Keratinocyte (primary cell): Measurements from ENCODE around the gene SORBS2. TPM values are rescaled to one million over a fixed set of nuclear protein-coding genes. Genes with fewer than 3 reads are reported as not detected.

Experiments
- DNase-seq: peaks from one replicate; pipeline ENCODE4 v3.0.0-alpha.2; 2011; ENCODE audit warnings: low read depth, missing footprints, low spot score
- FAIRE-seq: peaks from 2 replicates; lab custom pipeline; 2011; peaks lifted over from hg19 to GRCh38; lab: Jason Lieb, UNC
- H2AFZ ChIP-seq: 2 replicates; pipeline ENCODE4 v1.6.0; 2012; ENCODE audit warnings: low read length, control low read depth, inconsistent platforms; ENCODE audit not compliant: control insufficient read depth
- H3K27ac ChIP-seq: 2 replicates; pipeline ENCODE4 v1.5.1; 2011; ENCODE audit warnings: low read length; ENCODE audit not compliant: control insufficient read depth, insufficient read depth
- H3K27me3 ChIP-seq: 3 replicates; pipeline ENCODE4 v1.6.0; 2011; ENCODE audit warnings: low read length; ENCODE audit not compliant: control insufficient read depth, insufficient read depth; ENCODE audit errors: extremely low read depth
- H3K36me3 ChIP-seq, 2 experiments: 2 replicates in 1 of 2; 3 replicates in 1 of 2; pipeline ENCODE4 v1.5.1; 2011; ENCODE audit warnings: low read length in 2 of 2, mild to moderate bottlenecking in 1 of 2; ENCODE audit not compliant: control insufficient read depth in 2 of 2, insufficient read depth in 2 of 2; ENCODE audit errors: extremely low read depth in 1 of 2
- H3K4me1 ChIP-seq: 3 replicates; pipeline ENCODE4 v1.5.1; 2011; ENCODE audit warnings: low read length; ENCODE audit not compliant: control insufficient read depth, insufficient read depth; ENCODE audit errors: extremely low read depth
- H3K4me2 ChIP-seq: 3 replicates; pipeline ENCODE4 v1.6.0; 2011; ENCODE audit warnings: low read depth, low read length; ENCODE audit not compliant: control insufficient read depth, insufficient read depth; ENCODE audit errors: extremely low read depth
- H3K4me3 ChIP-seq, 3 experiments: fragments of 200-600 bp in 1 of 3; sonication (generic) in 1 of 3; 2 replicates in 2 of 3; 3 replicates in 1 of 3; pipeline ENCODE4 v1.5.1; 2011 to 2016; ENCODE audit warnings: low read length in 3 of 3, mild to moderate bottlenecking in 3 of 3, control low read depth in 2 of 3, inconsistent platforms in 1 of 3, low read depth in 1 of 3, mixed read lengths in 1 of 3, mixed run types in 1 of 3, moderate library complexity in 1 of 3; ENCODE audit not compliant: control insufficient read depth in 2 of 3, insufficient read depth in 2 of 3; ENCODE audit errors: extremely low read depth in 1 of 3
- H3K79me2 ChIP-seq: 2 replicates; pipeline ENCODE4 v1.6.0; 2012; ENCODE audit warnings: low read length; ENCODE audit not compliant: control insufficient read depth, insufficient read depth
- H3K9ac ChIP-seq: 3 replicates; pipeline ENCODE4 v1.6.0; 2011; ENCODE audit warnings: low read length; ENCODE audit not compliant: control insufficient read depth, insufficient read depth; ENCODE audit errors: extremely low read depth
- H3K9me1 ChIP-seq: 3 replicates; pipeline ENCODE4 v1.6.0; 2011; ENCODE audit warnings: low read length; ENCODE audit not compliant: control insufficient read depth, insufficient read depth; ENCODE audit errors: extremely low read depth
- H3K9me3 ChIP-seq: 2 replicates; pipeline ENCODE4 v1.5.1; 2012; ENCODE audit warnings: low read depth, low read length; ENCODE audit not compliant: control insufficient read depth
- H4K20me1 ChIP-seq: 3 replicates; pipeline ENCODE4 v1.6.0; 2011; ENCODE audit warnings: low read length; ENCODE audit not compliant: control insufficient read depth, insufficient read depth; ENCODE audit errors: extremely low read depth
- CTCF ChIP-seq, 3 experiments: IDR thresholded peaks in 1 of 3; conservative IDR thresholded peaks in 1 of 3; optimal IDR thresholded peaks in 1 of 3; 2 replicates in 2 of 3; 3 replicates in 1 of 3; pipeline versions ENCODE3 to v1.5.1; 2011; ENCODE audit warnings: low read length in 3 of 3, mild to moderate bottlenecking in 3 of 3, moderate library complexity in 2 of 3, control low read depth in 1 of 3, inconsistent platforms in 1 of 3; ENCODE audit not compliant: insufficient read depth in 2 of 3; ENCODE audit errors: extremely low read depth in 1 of 3
- EZH2 ChIP-seq: IDR thresholded peaks from one replicate; pipeline ENCODE4 v1.6.1; 2012; ENCODE audit warnings: inconsistent platforms, mild to moderate bottlenecking, low read length, moderate library complexity
- dilution Hi-C: fragments of 300-500 bp; cut with MboI; formaldehyde crosslinking; loops from one replicate; pipeline ENCODE4 v1.7.0; 2020; ENCODE audit warnings: low sequenced_read_pairs; ENCODE audit not compliant: extremely low pct_ligation_motif_present
- polyA plus RNA-seq, 5 experiments: library from polyadenylated mRNA; depleted of rRNA in 3 of 5; stranded (reverse) in 3 of 5; stranded (forward) in 1 of 5; unstranded in 1 of 5; fragments of >200 nt; gene quantifications; 1 replicate in 1 of 5; 2 replicates in 3 of 5; 3 replicates in 1 of 5; pipeline versions ENCODE4 v1.2.1 to v1.2.3, GENCODE V29; 2011 to 2012; ENCODE audit warnings: missing spikeins in 2 of 5, low read depth in 1 of 5, low replicate concordance in 1 of 5

SORBS2 gene
- polyA plus RNA-seq, 1 donor (not counting 4 experiments of a cell fraction or from before 2014, with no cell fraction given): 0.14 TPM

- Histone ChIP-seq H3K27me3 (peaks cover 3% of the 10 kb centered on the region), H3K27ac (no peak overlapping the region), H3K79me2 (no peaks in the 10 kb centered on the region), H3K9ac (no peak overlapping the region), H3K4me3 (no peak overlapping the region), H2AFZ (no peak overlapping the region), H4K20me1 (no peaks in the 10 kb centered on the region), H3K4me1 (no peaks in the 10 kb centered on the region), H3K9me1 (no peaks in the 10 kb centered on the region), H3K4me2 (no peak overlapping the region), H3K9me3 (no peaks in the 10 kb centered on the region), H3K36me3 (no peaks in the 10 kb centered on the region)
- FAIRE-seq (no peak), DNase-seq (no peak)
- dilution Hi-C loops: no loop called here
- no peak for TF ChIP-seq EZH2
- no peak for TF ChIP-seq CTCF (optimal IDR thresholded peaks at IDR 0.05 in 1 of 3, IDR thresholded peaks at IDR 0.05 in 1 of 3, conservative IDR thresholded peaks at IDR 0.05 in 1 of 3; ENCODE audit: extremely low read depth in 1 of 3, insufficient read depth in 2 of 3, low read length in 3 of 3)
These were observed 90.6 kb downstream of the SORBS2 start for GRCh38 chr4:185721190-185722028.

- Histone ChIP-seq H3K4me3 (no peak overlapping the region), H3K9ac (no peak overlapping the region), H3K36me3 (no peaks in the 10 kb centered on the region), H3K9me3 (no peaks in the 10 kb centered on the region), H3K27me3 (peaks cover 3% of the 10 kb centered on the region), H3K4me1 (no peaks in the 10 kb centered on the region), H2AFZ (no peak overlapping the region), H3K79me2 (no peaks in the 10 kb centered on the region), H3K9me1 (no peaks in the 10 kb centered on the region), H4K20me1 (no peaks in the 10 kb centered on the region), H3K27ac (no peak overlapping the region), H3K4me2 (no peak overlapping the region)
- DNase-seq: no peak
- no peak for FAIRE-seq
- dilution Hi-C loops: no loop called here
- TF ChIP-seq CTCF (optimal IDR thresholded peaks at IDR 0.05 in 1 of 3, IDR thresholded peaks at IDR 0.05 in 1 of 3, conservative IDR thresholded peaks at IDR 0.05 in 1 of 3; ENCODE audit: extremely low read depth in 1 of 3, insufficient read depth in 2 of 3, low read length in 3 of 3) (no peak), EZH2 (no peak)
These were observed 92.5 kb downstream of the SORBS2 start for GRCh38 chr4:185719500-185719858.
